Uterus (tissue), 2 donors: ENCODE data around the gene NEURL3.

Experiments used
- CTCF ChIP-seq, 4 experiments: fragments of 200-600 bp in 2 of 4; fragments of 450-650 bp in 2 of 4; sonication (generic) in 2 of 4; IDR thresholded peaks; one replicate each; pipeline ENCODE4 v1.5.1; 2016 to 2019; ENCODE audit warnings: antibody characterized with exemption in 4 of 4, mild to moderate bottlenecking in 2 of 4, moderate library complexity in 1 of 4
- POLR2A ChIP-seq, 2 donors: fragments of 450-650 bp; IDR thresholded peaks; one replicate each; pipeline ENCODE4 v1.6.1; 2016; ENCODE audit warnings: antibody characterized with exemption in 2 of 2, mild to moderate bottlenecking in 1 of 2, moderate library complexity in 1 of 2

GRCh38 chr2:96489261-96489660 lies 15.9 kb downstream of the NEURL3 start:
- TF ChIP-seq POLR2A (IDR thresholded peaks at IDR 0.05) (no peak), CTCF (IDR thresholded peaks at IDR 0.05) (no peak)
